ENCODE data around the gene NRXN3. TPM values are rescaled to one million over a fixed set of nuclear protein-coding genes. Genes with fewer than 3 reads are reported as not detected.

Gene NRXN3
- total RNA-seq, 1 donor from 2014 or later, result 18.0 TPM

DNA sequence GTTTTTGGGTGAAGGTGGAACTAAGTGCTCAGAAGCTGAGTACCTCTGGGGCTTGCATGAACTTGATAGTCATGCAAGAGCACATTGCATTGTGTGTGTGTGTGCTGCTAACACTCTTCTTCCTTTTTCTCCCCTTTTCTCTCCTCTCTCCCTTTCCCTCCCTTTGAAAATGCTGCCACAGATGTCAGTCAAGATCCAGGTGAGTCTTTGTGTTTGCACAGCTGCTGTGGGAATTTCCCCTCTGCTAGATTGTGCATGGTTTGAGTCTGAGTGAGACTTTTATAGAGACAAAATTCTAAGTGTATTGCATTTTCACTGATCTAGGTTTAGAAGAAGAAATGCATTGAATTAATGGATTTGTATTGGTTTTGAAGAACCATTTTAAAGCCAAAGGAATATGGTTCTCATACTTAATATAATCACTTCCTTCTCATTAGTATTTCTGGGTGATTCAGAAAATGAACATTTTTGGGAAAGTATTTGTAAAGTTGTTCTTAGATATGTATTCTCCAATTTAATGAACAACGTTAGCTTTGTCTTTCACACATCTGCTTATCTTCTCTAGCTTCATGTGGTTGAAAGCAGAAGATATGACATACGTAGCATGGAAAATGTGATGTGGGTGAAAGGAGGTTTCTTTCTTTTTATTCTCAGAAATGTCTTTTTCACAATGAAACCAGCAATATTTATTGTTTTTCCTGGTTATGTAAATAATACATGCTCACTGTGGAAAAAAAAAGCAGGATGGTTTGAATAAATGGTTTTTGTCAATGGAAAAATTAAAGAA, 108.5 kb downstream of the NRXN3 start:
- TF ChIP-seq, protein P1, sequence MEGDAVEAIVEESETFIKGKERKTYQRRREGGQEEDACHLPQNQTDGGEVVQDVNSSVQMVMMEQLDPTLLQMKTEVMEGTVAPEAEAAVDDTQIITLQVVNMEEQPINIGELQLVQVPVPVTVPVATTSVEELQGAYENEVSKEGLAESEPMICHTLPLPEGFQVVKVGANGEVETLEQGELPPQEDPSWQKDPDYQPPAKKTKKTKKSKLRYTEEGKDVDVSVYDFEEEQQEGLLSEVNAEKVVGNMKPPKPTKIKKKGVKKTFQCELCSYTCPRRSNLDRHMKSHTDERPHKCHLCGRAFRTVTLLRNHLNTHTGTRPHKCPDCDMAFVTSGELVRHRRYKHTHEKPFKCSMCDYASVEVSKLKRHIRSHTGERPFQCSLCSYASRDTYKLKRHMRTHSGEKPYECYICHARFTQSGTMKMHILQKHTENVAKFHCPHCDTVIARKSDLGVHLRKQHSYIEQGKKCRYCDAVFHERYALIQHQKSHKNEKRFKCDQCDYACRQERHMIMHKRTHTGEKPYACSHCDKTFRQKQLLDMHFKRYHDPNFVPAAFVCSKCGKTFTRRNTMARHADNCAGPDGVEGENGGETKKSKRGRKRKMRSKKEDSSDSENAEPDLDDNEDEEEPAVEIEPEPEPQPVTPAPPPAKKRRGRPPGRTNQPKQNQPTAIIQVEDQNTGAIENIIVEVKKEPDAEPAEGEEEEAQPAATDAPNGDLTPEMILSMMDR (IDR thresholded peaks at IDR 0.05; ENCODE audit: insufficient read depth, low read depth, low read length), result no peak
- TF ChIP-seq EZH2 (IDR thresholded peaks at IDR 0.05; ENCODE audit: insufficient read depth, low read length), result no peak
- no peak overlapping the region for H3K27ac Mint-ChIP-seq (ENCODE audit: unreplicated experiment)
- Histone ChIP-seq H4K20me1 (ENCODE audit: insufficient read depth, low read length) (no peaks in the 10 kb centered on the region), H3K36me3 (ENCODE audit: insufficient read depth, low read length) (no peaks in the 10 kb centered on the region), H3K9ac (ENCODE audit: low read length) (no peak overlapping the region), H3K4me3 (ENCODE audit: insufficient read depth, low read depth, low read length) (no peak overlapping the region), H3K4me2 (ENCODE audit: low read length) (no peak overlapping the region), H3K27ac (ENCODE audit: low read depth, low read length) (no peak overlapping the region), H3K4me1 (ENCODE audit: insufficient read depth, low read length) (no peaks in the 10 kb centered on the region), H2AFZ (ENCODE audit: low read depth, low read length) (no peak overlapping the region), H3K79me2 (ENCODE audit: insufficient read depth, low read length) (no peaks in the 10 kb centered on the region), H3K9me3 (ENCODE audit: insufficient read depth, low read depth, low read length) (no peaks in the 10 kb centered on the region), H3K27me3 (ENCODE audit: insufficient read depth, low read length) (peaks cover 2% of the 10 kb centered on the region)
- DNase-seq (ENCODE audit: low read depth) (no peak), FAIRE-seq (no peak)
- H3K9me3 Mint-ChIP-seq (ENCODE audit: unreplicated experiment), result no peaks in the 10 kb centered on the region
- H3K27me3 Mint-ChIP-seq (ENCODE audit: low read depth, unreplicated experiment), result peaks cover 20% of the 10 kb centered on the region
- no peak overlapping the region for H3K4me3 Mint-ChIP-seq (ENCODE audit: unreplicated experiment)
- H3K36me3 Mint-ChIP-seq (ENCODE audit: low read depth, unreplicated experiment), result no peaks in the 10 kb centered on the region
- H3K4me1 Mint-ChIP-seq (ENCODE audit: low read depth, unreplicated experiment), result peaks cover 2% of the 10 kb centered on the region

DNA sequence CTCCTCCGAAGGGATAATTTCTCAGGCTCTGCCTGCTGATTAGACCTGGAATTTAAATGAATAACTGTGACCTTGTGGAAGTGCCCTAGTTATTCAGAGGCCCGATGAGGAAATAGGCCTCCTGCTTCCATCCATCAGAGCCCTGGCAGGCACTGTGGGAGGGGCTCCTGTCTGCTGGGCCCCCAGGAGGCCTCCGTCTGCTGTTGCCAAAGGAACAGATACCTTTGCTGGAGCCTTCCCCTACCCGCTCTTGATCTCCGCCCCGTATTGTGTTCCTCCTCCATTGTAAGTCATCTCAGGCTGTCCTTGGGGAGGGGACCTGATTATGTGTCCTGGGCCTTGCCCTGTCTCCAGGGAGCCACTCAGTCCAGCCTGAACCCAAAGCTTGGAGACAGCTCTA, 112.3 kb downstream of the NRXN3 start:
- no peaks in the 10 kb centered on the region for H3K79me2 ChIP-seq (ENCODE audit: insufficient read depth, low read length)
- Mint-ChIP-seq H3K9me3 (ENCODE audit: unreplicated experiment) (no peaks in the 10 kb centered on the region), H3K4me3 (ENCODE audit: unreplicated experiment) (no peak overlapping the region), H3K36me3 (ENCODE audit: low read depth, unreplicated experiment) (no peaks in the 10 kb centered on the region), H3K27ac (ENCODE audit: unreplicated experiment) (no peak overlapping the region), H3K27me3 (ENCODE audit: low read depth, unreplicated experiment) (peaks cover 6% of the 10 kb centered on the region), H3K4me1 (ENCODE audit: low read depth, unreplicated experiment) (peaks cover 2% of the 10 kb centered on the region)
- H4K20me1 ChIP-seq (ENCODE audit: insufficient read depth, low read length), result no peaks in the 10 kb centered on the region
- no peak overlapping the region for H3K27ac ChIP-seq (ENCODE audit: low read depth, low read length)
- H3K4me3 ChIP-seq (ENCODE audit: insufficient read depth, low read depth, low read length), result no peak overlapping the region
- TF ChIP-seq, protein P1 (IDR thresholded peaks at IDR 0.05; ENCODE audit: insufficient read depth, low read depth, low read length), result no peak
- no peak overlapping the region for H2AFZ ChIP-seq (ENCODE audit: low read depth, low read length)
- H3K27me3 ChIP-seq (ENCODE audit: insufficient read depth, low read length), result peaks cover 2% of the 10 kb centered on the region
- H3K4me1 ChIP-seq (ENCODE audit: insufficient read depth, low read length), result no peaks in the 10 kb centered on the region
- FAIRE-seq (no peak), DNase-seq (ENCODE audit: low read depth) (no peak)
- H3K9me3 ChIP-seq (ENCODE audit: insufficient read depth, low read depth, low read length), result no peaks in the 10 kb centered on the region
- H3K9ac ChIP-seq (ENCODE audit: low read length), result no peak overlapping the region
- H3K4me2 ChIP-seq (ENCODE audit: low read length), result no peak overlapping the region
- no peaks in the 10 kb centered on the region for H3K36me3 ChIP-seq (ENCODE audit: insufficient read depth, low read length)

DNA sequence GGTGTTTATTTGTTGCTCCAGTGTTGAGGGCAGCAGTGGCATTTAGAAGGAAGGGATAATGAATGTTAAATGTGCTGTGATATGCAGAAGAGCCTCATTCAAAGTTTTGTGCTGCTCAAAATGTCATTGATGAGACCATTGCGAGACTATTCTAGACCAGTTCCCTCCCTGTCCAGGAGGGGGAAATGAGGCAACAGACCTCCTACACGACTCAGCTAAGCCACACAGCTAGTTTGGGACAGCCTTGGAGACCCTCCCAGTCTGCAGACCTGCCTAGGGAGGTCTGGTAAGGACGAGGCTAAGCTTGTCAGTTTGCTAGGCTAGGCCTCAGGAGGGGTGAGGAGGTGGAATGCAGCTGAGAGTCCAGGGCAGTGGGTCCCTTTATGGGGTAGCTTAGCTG, 116.0 kb downstream of the NRXN3 start:
- Mint-ChIP-seq H3K27me3 (ENCODE audit: low read depth, unreplicated experiment) (no peaks in the 10 kb centered on the region), H3K4me3 (ENCODE audit: unreplicated experiment) (no peak overlapping the region), H3K4me1 (ENCODE audit: low read depth, unreplicated experiment) (no peaks in the 10 kb centered on the region), H3K27ac (ENCODE audit: unreplicated experiment) (no peak overlapping the region), H3K9me3 (ENCODE audit: unreplicated experiment) (no peaks in the 10 kb centered on the region), H3K36me3 (ENCODE audit: low read depth, unreplicated experiment) (no peaks in the 10 kb centered on the region)
- FAIRE-seq (no peak), DNase-seq (ENCODE audit: low read depth) (no peak)
- Histone ChIP-seq H3K9me3 (ENCODE audit: insufficient read depth, low read depth, low read length) (no peaks in the 10 kb centered on the region), H3K9ac (ENCODE audit: low read length) (no peak overlapping the region), H3K4me1 (ENCODE audit: insufficient read depth, low read length) (no peaks in the 10 kb centered on the region), H3K36me3 (ENCODE audit: insufficient read depth, low read length) (no peaks in the 10 kb centered on the region), H3K27me3 (ENCODE audit: insufficient read depth, low read length) (no peaks in the 10 kb centered on the region), H2AFZ (ENCODE audit: low read depth, low read length) (no peak overlapping the region), H3K27ac (ENCODE audit: low read depth, low read length) (no peak overlapping the region), H4K20me1 (ENCODE audit: insufficient read depth, low read length) (no peaks in the 10 kb centered on the region), H3K4me3 (ENCODE audit: insufficient read depth, low read depth, low read length) (no peak overlapping the region), H3K4me2 (ENCODE audit: low read length) (no peak overlapping the region), H3K79me2 (ENCODE audit: insufficient read depth, low read length) (no peaks in the 10 kb centered on the region)
- TF ChIP-seq EZH2 (IDR thresholded peaks at IDR 0.05; ENCODE audit: insufficient read depth, low read length), result no peak
- TF ChIP-seq, protein P1 (IDR thresholded peaks at IDR 0.05; ENCODE audit: insufficient read depth, low read depth, low read length), result no peak

All from astrocyte (in vitro differentiated cells and primary cell).